ENCODE measurements around the gene CEP19. TPM values are rescaled to one million over a fixed set of nuclear protein-coding genes. Genes with fewer than 3 reads are reported as not detected.

Gene CEP19
- total RNA-seq, 1 experiment from 2014 or later = 1.3 TPM

GRCh38 chr3:196753201-196753600 lies 41.2 kb upstream of the CEP19 start:
- peaks cover 11% of the 10 kb centered on the region for H3K9me3 ChIP-seq (ENCODE audit: control insufficient read depth, low read depth, low read length)
- H3K23me2 ChIP-seq (ENCODE audit: insufficient read length, low read depth, low read length, poor library complexity, severe bottlenecking) = no peaks in the 10 kb centered on the region
- no peak overlapping the region for H2BK15ac ChIP-seq (ENCODE audit: low read depth, low read length)
- H2AFZ ChIP-seq (ENCODE audit: low read length) = no peak overlapping the region
- peaks cover 16% of the 10 kb centered on the region for H3K79me1 ChIP-seq (ENCODE audit: insufficient read depth, low read depth, low read length, poor library complexity, severe bottlenecking)
- peaks cover 53% of the 10 kb centered on the region for H3K79me2 ChIP-seq (ENCODE audit: insufficient read depth, low read length)
- H4K20me1 ChIP-seq (ENCODE audit: control insufficient read depth, insufficient read depth, insufficient read length) = no peaks in the 10 kb centered on the region
- peaks cover 3% of the 10 kb centered on the region; the same call in 1 of the 2 replicates for H3K4me1 ChIP-seq (ENCODE audit: insufficient read depth, low read length)
- H3K4ac ChIP-seq (ENCODE audit: low read depth, low read length) = no peak overlapping the region
- H3K9me3 Mint-ChIP-seq = peaks cover 26 to 36% of the 10 kb centered on the region in 2 experiments
- no peak overlapping the region; a peak in 1 of 7 replicates for H3K27ac Mint-ChIP-seq
- no peak overlapping the region for H3K14ac ChIP-seq (ENCODE audit: insufficient read depth, low read length)
- peaks cover 6 to 14% of the 10 kb centered on the region in 2 experiments; a peak in 3 of 4 replicates for H3K4me1 Mint-ChIP-seq
- no peak overlapping the region for H2BK120ac ChIP-seq (ENCODE audit: low read depth, low read length, poor library complexity, severe bottlenecking)
- H2AK5ac ChIP-seq (ENCODE audit: insufficient read length, low read length) = no peak overlapping the region
- no peak overlapping the region for H3K9ac ChIP-seq (ENCODE audit: extremely low read depth, insufficient read length, low read length)
- no peak overlapping the region for H4K8ac ChIP-seq (replicated peaks; ENCODE audit: insufficient read length, low read depth, low read length)
- H2BK5ac ChIP-seq (ENCODE audit: insufficient read length, low read length) = no peak overlapping the region
- no peak overlapping the region for H3K4me3 Mint-ChIP-seq
- H2BK20ac ChIP-seq (ENCODE audit: low read depth, low read length, poor library complexity, severe bottlenecking) = no peak overlapping the region
- no CpG with 5 or more reads among the region's 8 CpGs for WGBS (ENCODE audit: extremely low coverage, insufficient read length, low lambda C conversion rate)
- H3K27ac ChIP-seq (ENCODE audit: insufficient read length, low read depth, low read length) = no peak overlapping the region
- H3K36me3 Mint-ChIP-seq (ENCODE audit: insufficient read depth in 1 of 3, low read depth in 3 of 3) = peaks cover 55 to 61% (median 57%) of the 10 kb centered on the region in 3 experiments
- no peak overlapping the region for H4K91ac ChIP-seq (ENCODE audit: insufficient read length, low read depth, low read length)
- DNase-seq = no peak
- no peak overlapping the region for H3K56ac ChIP-seq (ENCODE audit: insufficient read length, low read depth, low read length)
- no peak overlapping the region for H3K4me2 ChIP-seq (ENCODE audit: insufficient read depth, insufficient read length, low read length)
- no peaks in the 10 kb centered on the region for H3K27me3 Mint-ChIP-seq (ENCODE audit: low read depth)
- no peaks in the 10 kb centered on the region for H3K27me3 ChIP-seq (ENCODE audit: insufficient read depth, low read length)
- H2BK12ac ChIP-seq (ENCODE audit: insufficient read length, low read depth, low read length) = no peak overlapping the region
- no peak overlapping the region for H3K18ac ChIP-seq (ENCODE audit: insufficient read length, low read depth, low read length)
- H3K23ac ChIP-seq (ENCODE audit: insufficient read length, low read depth, low read length) = no peak overlapping the region
- TF ChIP-seq, protein P1, sequence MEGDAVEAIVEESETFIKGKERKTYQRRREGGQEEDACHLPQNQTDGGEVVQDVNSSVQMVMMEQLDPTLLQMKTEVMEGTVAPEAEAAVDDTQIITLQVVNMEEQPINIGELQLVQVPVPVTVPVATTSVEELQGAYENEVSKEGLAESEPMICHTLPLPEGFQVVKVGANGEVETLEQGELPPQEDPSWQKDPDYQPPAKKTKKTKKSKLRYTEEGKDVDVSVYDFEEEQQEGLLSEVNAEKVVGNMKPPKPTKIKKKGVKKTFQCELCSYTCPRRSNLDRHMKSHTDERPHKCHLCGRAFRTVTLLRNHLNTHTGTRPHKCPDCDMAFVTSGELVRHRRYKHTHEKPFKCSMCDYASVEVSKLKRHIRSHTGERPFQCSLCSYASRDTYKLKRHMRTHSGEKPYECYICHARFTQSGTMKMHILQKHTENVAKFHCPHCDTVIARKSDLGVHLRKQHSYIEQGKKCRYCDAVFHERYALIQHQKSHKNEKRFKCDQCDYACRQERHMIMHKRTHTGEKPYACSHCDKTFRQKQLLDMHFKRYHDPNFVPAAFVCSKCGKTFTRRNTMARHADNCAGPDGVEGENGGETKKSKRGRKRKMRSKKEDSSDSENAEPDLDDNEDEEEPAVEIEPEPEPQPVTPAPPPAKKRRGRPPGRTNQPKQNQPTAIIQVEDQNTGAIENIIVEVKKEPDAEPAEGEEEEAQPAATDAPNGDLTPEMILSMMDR (conservative IDR thresholded peaks at IDR 0.05) = no peak
- no peak overlapping the region for H3T11ph ChIP-seq (ENCODE audit: low read length)
- no peak overlapping the region for H4K5ac ChIP-seq (ENCODE audit: insufficient read length, low read depth, low read length)
